Measurements from ENCODE around the gene NAPSA.

Gene NAPSA

GRCh38 chr19:50384685-50385535 lies 19.5 kb upstream of the NAPSA start:
- DNase-seq (ENCODE audit: low read depth, low spot score) = no peak

GRCh38 chr19:50383852-50384684 lies 18.6 kb upstream of the NAPSA start, which contains the start of gene POLD1:
POLD1 (plus strand) TSS chr19:50384347; CDS start chr19:50398852, 14,505 bp downstream.
- DNase-seq (ENCODE audit: low read depth, low spot score) = peak; percentile 91

GRCh38 chr19:50383001-50383851 lies 17.8 kb upstream of the NAPSA start:
- DNase-seq (ENCODE audit: low read depth, low spot score) = no peak

GRCh38 chr19:50381881-50382729 lies 16.7 kb upstream of the NAPSA start:
- DNase-seq (ENCODE audit: low read depth, low spot score) = no peak

GRCh38 chr19:50380751-50381151 lies 15.3 kb upstream of the NAPSA start:
- no peak for DNase-seq (ENCODE audit: low read depth, low spot score)

- no peak for DNase-seq (ENCODE audit: low read depth, low spot score)
Measured at GRCh38 chr19:50380137-50380536, 14.7 kb upstream of the NAPSA start.

- DNase-seq (ENCODE audit: low read depth, low spot score) = no peak
Measured at GRCh38 chr19:50379602-50380001, 14.2 kb upstream of the NAPSA start.

GRCh38 chr19:50378863-50379236 lies 13.4 kb upstream of the NAPSA start:
- no peak for DNase-seq (ENCODE audit: low read depth, low spot score)

GRCh38 chr19:50378169-50378862 lies 12.9 kb upstream of the NAPSA start:
- no peak for DNase-seq (ENCODE audit: low read depth, low spot score)

GRCh38 chr19:50377517-50377916 lies 12.1 kb upstream of the NAPSA start:
- DNase-seq (ENCODE audit: low read depth, low spot score) = no peak

GRCh38 chr19:50377051-50377461 lies 11.6 kb upstream of the NAPSA start:
- DNase-seq (ENCODE audit: low read depth, low spot score) = no peak

GRCh38 chr19:50376166-50377050 lies 11.0 kb upstream of the NAPSA start, which contains the start of gene NR1H2:
NR1H2 (plus strand) TSS chr19:50376457; CDS start chr19:50377606, 1,149 bp downstream.
- DNase-seq (ENCODE audit: low read depth, low spot score) = peak; percentile 87

- no peak for DNase-seq (ENCODE audit: low read depth, low spot score)
Measured at GRCh38 chr19:50371914-50372475, 6.6 kb upstream of the NAPSA start.

- peak; percentile 59 for DNase-seq (ENCODE audit: low read depth, low spot score)
Measured at GRCh38 chr19:50368649-50369570, 3.5 kb upstream of the NAPSA start.

- no peak for DNase-seq (ENCODE audit: low read depth, low spot score)
Measured at GRCh38 chr19:50362656-50363424, 2.6 kb downstream of the NAPSA start.

- no peak for DNase-seq (ENCODE audit: low read depth, low spot score)
Measured at GRCh38 chr19:50362030-50362412, 3.4 kb downstream of the NAPSA start.

Data from brain pericyte (primary cell).